ENCODE data around the gene SPTLC2. TPM values are rescaled to one million over a fixed set of nuclear protein-coding genes. Genes with fewer than 3 reads are reported as not detected.

Gene SPTLC2
- total and polyA plus RNA-seq, 2 of the 13 experiments (the other 11 are each of a cell fraction or from before 2014, with no cell fraction given), result 17.4 to 17.5 TPM

GRCh38 chr14:77620222-77620870 lies 3.9 kb upstream of the SPTLC2 start (continued):
- TF ChIP-seq ZNF318 (CRISPR knock-in tag; IDR thresholded peaks at IDR 0.05), result no peak
- TF ChIP-seq ZNF674 (CRISPR knock-in tag; IDR thresholded peaks at IDR 0.05; ENCODE audit: low read depth), result no peak

GRCh38 chr14:77618381-77618970 lies 2.0 kb upstream of the SPTLC2 start:
- Histone ChIP-seq H3K4me1 (ENCODE audit: insufficient read depth, low read length) (peaks cover 30% of the 10 kb centered on the region), H2AFZ (ENCODE audit: low read length) (no peak overlapping the region), H3K4me2 (ENCODE audit: low read depth, low read length) (no peak overlapping the region), H3K36me3 (replicated peaks in 1 of 2; ENCODE audit: control insufficient read depth in 1 of 2, insufficient read depth in 2 of 2, low read length in 2 of 2) (no peaks in the 10 kb centered on the region), H3K9me3 (ENCODE audit: low read length) (no peaks in the 10 kb centered on the region), H3K27me3 (ENCODE audit: control insufficient read depth in 1 of 2, insufficient read depth in 2 of 2, low read length in 2 of 2) (no peaks in the 10 kb centered on the region; a peak in 1 of 5 replicates), H4K20me1 (ENCODE audit: insufficient read depth, low read length) (no peaks in the 10 kb centered on the region; the same call in 1 of the 2 replicates), H3K4me3 (replicated peaks in 1 of 3; ENCODE audit: insufficient read depth in 1 of 3, low read depth in 2 of 3, low read length in 3 of 3) (no peak overlapping the region), H3K79me2 (ENCODE audit: insufficient read depth, low read length) (peaks cover 21% of the 10 kb centered on the region), H3K9ac (ENCODE audit: insufficient read depth, low read depth, low read length) (no peak overlapping the region), H3K27ac (ENCODE audit: extremely low read length, insufficient read depth, low read length) (no peak overlapping the region)
- 39% methylated on average over 4 of the region's 6 CpGs for WGBS (ENCODE audit: low lambda C conversion rate)
- intact Hi-C loops (cut with micrococcal nuclease; ENCODE audit: unreplicated experiment) (no loop called here), in situ Hi-C loops (cut with HindIII; ENCODE audit: extremely low pct_ligation_motif_present, low pct_unique_long_range_greater_than_20kb) (no loop called here)
- no TSS peak for BruUV-seq (replicated peaks)
- DNase-seq (ENCODE audit: low spot score) (no peak), ATAC-seq (no peak), FAIRE-seq (no peak)
- POLR2A ChIA-PET, result no interaction called here
- TF ChIP-seq ZNF703 (CRISPR knock-in tag; IDR thresholded peaks at IDR 0.05; ENCODE audit: borderline replicate concordance) (no peak), HOXA7 (CRISPR knock-in tag; IDR thresholded peaks at IDR 0.05) (no peak)
- CTCF ChIA-PET (ENCODE audit: low intra/inter-chr PET ratio, low total read pairs), result no interaction called here
